SK-N-MC (cell line): ENCODE measurements around the gene ERLIN1.

ENCODE experiments used
- DNase-seq: peaks from one replicate; pipeline ENCODE4 v3.0.0-alpha.2; 2011; ENCODE audit warnings: low read depth, low spot score
- H3K27ac ChIP-seq: fragments of 200-600 bp; sonication (generic); 2 replicates; pipeline ENCODE4 v1.5.1; 2016; ENCODE audit warnings: mixed run types
- H3K36me3 ChIP-seq: fragments of 200-600 bp; sonication (generic); 2 replicates; pipeline ENCODE4 v1.6.1; 2017; ENCODE audit warnings: antibody characterized with exemption, low read length, mixed read lengths; ENCODE audit not compliant: insufficient read depth
- H3K4me3 ChIP-seq: fragments of 200-600 bp; sonication (generic); 2 replicates; pipeline ENCODE4 v1.5.1; 2016
- H3K9ac ChIP-seq: fragments of 200-600 bp; sonication (generic); 2 replicates; pipeline ENCODE4 v1.8.0; 2017; ENCODE audit warnings: mixed run types, mixed read lengths; ENCODE audit not compliant: insufficient read length
- H3K9me3 ChIP-seq: fragments of 200-600 bp; sonication (generic); 2 replicates; pipeline ENCODE4 v1.6.1; 2017; ENCODE audit warnings: low read depth, mild to moderate bottlenecking, antibody characterized with exemption, low read length, moderate library complexity, mixed read lengths
- EZH2 ChIP-seq: fragments of 200-600 bp; sonication (generic); IDR thresholded peaks from one replicate; pipeline ENCODE4 v1.6.1; 2017; ENCODE audit warnings: antibody characterized with exemption
- FOXP2 ChIP-seq: optimal IDR thresholded peaks from 2 replicates; pipeline ENCODE3; 2011; ENCODE audit warnings: mild to moderate bottlenecking, moderate library complexity; ENCODE audit not compliant: insufficient read depth; ENCODE audit errors: extremely low read length, control extremely low read depth
- POLR2AphosphoS5 ChIP-seq: IDR thresholded peaks from 2 replicates; pipeline ENCODE4 v1.6.1; 2012; ENCODE audit warnings: mild to moderate bottlenecking, low read depth, low read length, borderline replicate concordance

The ERLIN1 gene

GRCh38 chr10:100120550-100120949 lies 65.3 kb downstream of the ERLIN1 start:
- no peak overlapping the region for H3K9ac ChIP-seq
- no peaks in the 10 kb centered on the region for H3K9me3 ChIP-seq
- TF ChIP-seq EZH2 (no peak), FOXP2 (no peak), POLR2AphosphoS5 (no peak)
- DNase-seq: no peak
- H3K36me3 ChIP-seq: no peaks in the 10 kb centered on the region
- H3K4me3 ChIP-seq: no peak overlapping the region
- no peak overlapping the region for H3K27ac ChIP-seq

DNA sequence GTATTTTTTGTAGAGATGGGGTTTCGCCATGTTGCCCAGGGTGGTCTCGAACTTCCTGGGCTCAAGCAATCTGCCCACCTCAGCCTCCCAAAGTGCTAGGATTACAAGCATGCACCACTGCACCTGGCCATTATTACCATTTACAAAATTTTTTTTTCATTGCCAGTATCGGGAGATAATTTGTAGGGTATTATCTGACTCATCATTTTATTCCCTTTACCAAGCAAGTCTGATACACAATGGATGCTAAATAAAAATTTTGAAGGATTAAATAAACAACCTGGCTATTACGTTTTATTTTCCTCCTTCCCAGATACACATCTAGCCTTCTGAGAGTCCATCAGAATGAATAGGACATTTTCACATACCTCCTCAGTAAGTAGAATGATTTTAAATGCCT lies 66.1 kb downstream of the ERLIN1 start:
- H3K36me3 ChIP-seq: no peaks in the 10 kb centered on the region
- no peak overlapping the region for H3K9ac ChIP-seq
- H3K27ac ChIP-seq: no peak overlapping the region
- no peaks in the 10 kb centered on the region for H3K9me3 ChIP-seq
- no peak for DNase-seq
- TF ChIP-seq EZH2 (no peak), FOXP2 (no peak), POLR2AphosphoS5 (no peak)
- no peak overlapping the region for H3K4me3 ChIP-seq

DNA sequence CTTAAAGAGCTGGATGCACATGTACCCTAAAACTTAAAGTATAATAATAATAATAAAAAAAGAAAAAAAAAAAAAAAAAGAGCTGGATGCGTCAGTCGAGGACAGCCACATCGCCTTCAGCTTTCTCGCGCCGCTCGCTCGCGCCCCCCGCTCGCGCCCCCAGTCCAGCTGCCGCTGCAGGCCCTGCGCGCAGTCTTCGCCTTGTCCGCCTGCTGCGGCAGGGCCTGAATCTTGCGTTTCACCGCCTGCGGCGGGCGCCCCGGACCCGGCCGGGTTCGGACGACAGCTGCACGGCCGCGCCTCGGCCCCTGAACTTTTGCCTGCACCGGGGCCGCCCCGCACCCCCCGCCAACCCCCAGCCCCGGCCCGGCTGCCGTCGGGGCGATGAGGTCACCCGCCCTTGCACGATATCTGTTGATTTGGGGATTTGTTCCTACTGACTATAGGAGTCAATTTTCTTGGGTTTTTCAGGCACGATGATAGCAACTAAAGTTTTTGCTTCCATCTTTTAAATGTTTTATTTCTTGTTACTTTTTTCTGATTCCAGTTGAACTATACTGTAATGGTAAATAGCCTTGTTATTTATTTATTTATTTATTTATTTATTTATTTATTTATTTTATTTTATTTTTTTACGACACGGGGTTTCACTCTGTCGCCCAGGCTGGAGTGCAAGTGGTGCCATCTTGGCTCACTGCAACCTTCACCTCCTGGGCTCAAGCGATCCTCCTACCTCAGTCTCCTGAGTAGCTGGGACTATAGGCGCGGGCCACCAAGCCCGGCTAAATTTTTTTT lies 70.7 kb downstream of the ERLIN1 start:
- TF ChIP-seq EZH2 (no peak), FOXP2 (no peak), POLR2AphosphoS5 (no peak)
- no peaks in the 10 kb centered on the region for H3K9me3 ChIP-seq
- H3K9ac ChIP-seq: no peak overlapping the region
- no peak for DNase-seq
- no peaks in the 10 kb centered on the region for H3K36me3 ChIP-seq
- H3K27ac ChIP-seq: no peak overlapping the region
- H3K4me3 ChIP-seq: no peak overlapping the region

GRCh38 chr10:100114460-100114859 lies 71.4 kb downstream of the ERLIN1 start:
- Histone ChIP-seq H3K36me3 (no peaks in the 10 kb centered on the region), H3K4me3 (no peak overlapping the region), H3K9ac (no peak overlapping the region), H3K9me3 (no peaks in the 10 kb centered on the region), H3K27ac (no peak overlapping the region)
- no peak for DNase-seq
- TF ChIP-seq FOXP2 (no peak), EZH2 (no peak), POLR2AphosphoS5 (no peak)

GRCh38 chr10:100109670-100110069 lies 76.2 kb downstream of the ERLIN1 start:
- TF ChIP-seq EZH2: no peak
- no peak for TF ChIP-seq FOXP2
- TF ChIP-seq POLR2AphosphoS5: no peak
- no peak for DNase-seq
- Histone ChIP-seq H3K9me3 (no peaks in the 10 kb centered on the region), H3K36me3 (no peaks in the 10 kb centered on the region), H3K27ac (no peak overlapping the region), H3K9ac (no peak overlapping the region), H3K4me3 (no peak overlapping the region)

DNA sequence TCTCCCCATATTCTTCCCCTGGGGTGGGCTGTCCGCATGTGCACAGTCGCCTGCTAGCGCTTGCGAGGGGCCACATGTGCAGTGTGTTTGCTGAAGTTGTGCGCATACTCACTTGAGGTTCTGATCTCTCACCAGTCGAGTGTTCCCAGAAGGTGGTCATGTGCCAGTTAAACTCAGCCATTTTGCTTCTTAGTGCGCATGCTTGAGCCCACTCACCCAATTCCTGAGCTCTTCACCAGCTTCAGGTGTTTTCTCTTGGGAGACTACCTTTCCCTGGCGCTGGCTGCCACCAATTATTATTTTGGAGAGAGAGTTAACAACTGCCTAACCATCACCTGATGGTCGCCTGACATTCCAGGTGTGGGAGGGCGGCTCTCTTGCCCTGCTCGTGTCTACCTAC lies 79.0 kb downstream of the ERLIN1 start:
- Histone ChIP-seq H3K9ac (no peak overlapping the region), H3K27ac (no peak overlapping the region), H3K4me3 (no peak overlapping the region), H3K36me3 (no peaks in the 10 kb centered on the region), H3K9me3 (no peaks in the 10 kb centered on the region)
- no peak for DNase-seq
- TF ChIP-seq FOXP2: no peak
- no peak for TF ChIP-seq POLR2AphosphoS5
- no peak for TF ChIP-seq EZH2

DNA sequence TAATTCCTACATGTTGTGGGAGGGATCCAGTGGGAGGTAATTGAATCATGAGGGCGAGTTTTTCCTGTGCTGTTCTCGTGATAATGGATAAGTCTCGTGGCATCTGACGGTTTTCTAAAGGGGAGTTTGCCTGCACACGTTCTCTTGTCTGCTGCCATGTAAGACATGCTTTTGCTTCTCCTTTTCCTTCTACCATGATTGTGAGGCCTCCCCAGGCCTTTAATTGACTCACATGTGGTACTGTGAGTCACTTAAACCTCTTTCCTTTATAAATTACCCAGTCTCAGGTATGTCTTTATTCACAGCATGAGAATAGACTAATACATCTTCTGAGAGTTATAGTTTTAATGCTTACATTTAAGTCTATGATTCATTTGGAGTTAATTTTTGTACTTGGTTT lies 81.5 kb downstream of the ERLIN1 start:
- no peak for DNase-seq
- H3K36me3 ChIP-seq: no peaks in the 10 kb centered on the region

DNA sequence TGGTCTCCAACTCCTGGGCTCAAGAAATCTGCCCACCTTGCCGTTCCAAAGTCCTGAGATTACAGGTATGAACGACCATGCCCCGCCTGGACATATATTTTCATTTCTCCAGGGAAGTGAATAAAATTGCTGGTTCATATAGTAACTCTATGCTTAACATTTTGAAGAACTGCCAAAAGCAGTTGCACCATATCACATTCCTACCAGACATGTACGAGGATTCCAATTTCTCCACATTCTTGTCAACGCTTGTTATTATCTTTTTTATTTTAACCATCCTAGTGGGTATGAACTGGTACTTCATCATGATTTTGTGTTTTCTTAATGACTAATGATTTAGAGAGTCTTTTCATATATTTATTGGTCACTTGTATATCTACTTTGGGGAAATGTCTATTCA lies 82.2 kb downstream of the ERLIN1 start:
- Histone ChIP-seq H3K36me3 (no peaks in the 10 kb centered on the region), H3K27ac (no peak overlapping the region), H3K4me3 (no peak overlapping the region), H3K9ac (no peak overlapping the region), H3K9me3 (no peaks in the 10 kb centered on the region)
- no peak for TF ChIP-seq EZH2
- TF ChIP-seq FOXP2: no peak
- no peak for TF ChIP-seq POLR2AphosphoS5
- DNase-seq: no peak

More for the DNA sequence above, 81.5 kb downstream of the ERLIN1 start:
- Histone ChIP-seq H3K9ac (no peak overlapping the region), H3K27ac (no peak overlapping the region), H3K9me3 (no peaks in the 10 kb centered on the region), H3K4me3 (no peak overlapping the region)
- TF ChIP-seq POLR2AphosphoS5: no peak
- TF ChIP-seq FOXP2: no peak
- TF ChIP-seq EZH2: no peak
